Measurements from ENCODE around the gene PADI2. TPM values are rescaled to one million over a fixed set of nuclear protein-coding genes. Genes with fewer than 3 reads are reported as not detected.

The PADI2 gene
- total RNA-seq, 1 donor from 2014 or later, result 0.11 TPM

- intact Hi-C loops (cut with micrococcal nuclease), result no loop called here
Measured at GRCh38 chr1:17140279-17140678, 21.0 kb upstream of the PADI2 start.

DNA sequence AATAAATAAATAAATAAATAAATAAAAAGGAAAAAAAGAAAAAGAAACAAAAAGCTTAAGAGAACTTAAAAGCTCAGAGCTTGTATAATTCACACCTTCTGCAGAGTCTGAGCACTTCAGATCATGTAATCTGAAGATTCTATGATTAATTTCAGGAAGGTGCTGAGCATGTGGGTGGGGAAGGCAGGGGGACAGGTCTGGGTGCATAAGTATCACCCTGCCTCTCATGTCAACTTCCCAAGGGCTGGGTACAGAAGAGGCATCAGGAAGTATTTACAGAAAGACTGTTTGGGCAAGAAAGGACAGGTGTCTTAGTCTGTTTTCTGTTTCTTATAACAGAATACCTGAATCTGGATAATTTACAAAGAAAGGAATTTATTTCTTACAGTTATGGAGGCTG lies 20.4 kb upstream of the PADI2 start:
- intact Hi-C loops (cut with micrococcal nuclease), result no loop called here

- intact Hi-C loops (cut with micrococcal nuclease), result no loop called here
Measured at GRCh38 chr1:17137441-17137840, 18.2 kb upstream of the PADI2 start.

DNA sequence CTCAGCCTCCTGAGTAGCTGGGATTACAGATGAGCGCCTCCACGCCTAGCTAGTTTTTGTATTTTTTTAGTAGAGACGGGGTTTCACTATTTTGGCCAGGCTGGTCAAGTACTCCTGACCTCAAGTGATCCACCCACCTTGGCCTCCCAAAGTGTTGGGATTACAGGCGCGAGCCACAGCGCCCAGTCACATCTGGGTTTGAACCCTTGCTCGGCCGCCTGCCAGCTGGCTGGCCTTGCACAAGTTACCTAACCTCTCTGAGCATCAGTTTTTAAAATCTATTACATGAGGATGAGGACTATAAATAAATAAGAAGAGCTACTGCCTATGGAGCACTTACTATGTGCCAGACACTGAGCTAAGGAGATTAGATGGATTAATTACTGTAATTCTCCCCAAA lies 17.7 kb upstream of the PADI2 start:
- intact Hi-C loops (cut with micrococcal nuclease), result no loop called here

DNA sequence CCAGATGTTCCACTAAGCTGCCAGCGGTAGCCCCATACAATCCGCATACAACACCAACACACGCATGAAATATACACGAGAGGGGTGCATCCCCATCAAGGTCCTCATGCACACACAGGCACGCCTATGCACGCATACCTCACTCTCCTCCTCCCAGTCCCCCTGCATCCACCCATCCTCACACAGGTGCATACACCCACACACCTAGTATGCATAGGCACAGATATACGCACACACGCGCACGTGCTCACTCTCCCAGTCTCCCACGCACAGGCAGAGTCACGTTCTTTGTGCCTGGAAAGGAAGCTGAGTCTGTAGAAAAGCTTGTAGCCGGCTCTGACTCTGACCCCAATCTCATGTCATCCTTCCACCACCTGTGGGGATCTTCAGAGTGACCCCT lies 16.9 kb upstream of the PADI2 start:
- intact Hi-C loops (cut with micrococcal nuclease), result no loop called here

DNA sequence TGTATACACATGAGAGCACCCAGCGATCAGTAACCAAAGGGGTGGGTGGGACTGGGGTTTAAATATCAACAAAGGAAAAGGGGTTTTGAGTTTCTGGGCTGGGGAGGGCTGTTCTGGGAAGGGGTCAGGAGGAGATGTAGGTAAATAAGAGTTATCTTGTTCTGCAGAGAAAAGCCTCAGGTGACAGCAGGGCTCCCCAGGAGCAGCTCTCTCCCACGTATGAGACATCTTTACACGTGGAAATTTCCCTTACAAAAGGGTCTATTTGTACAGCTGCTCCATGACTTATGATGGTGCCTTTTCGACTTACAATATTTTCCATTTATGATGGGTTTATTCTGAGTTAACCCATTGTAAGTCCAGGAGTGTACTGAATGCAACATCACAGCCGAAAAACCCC lies 16.3 kb upstream of the PADI2 start:
- intact Hi-C loops (cut with micrococcal nuclease), result no loop called here

GRCh38 chr1:17134724-17135123 lies 15.5 kb upstream of the PADI2 start:
- intact Hi-C loops (cut with micrococcal nuclease), result no loop called here

- intact Hi-C loops (cut with micrococcal nuclease), result no loop called here
Measured at GRCh38 chr1:17134034-17134433, 14.8 kb upstream of the PADI2 start.

GRCh38 chr1:17130138-17130635 lies 10.9 kb upstream of the PADI2 start:
- intact Hi-C loops (cut with micrococcal nuclease), result no loop called here

DNA sequence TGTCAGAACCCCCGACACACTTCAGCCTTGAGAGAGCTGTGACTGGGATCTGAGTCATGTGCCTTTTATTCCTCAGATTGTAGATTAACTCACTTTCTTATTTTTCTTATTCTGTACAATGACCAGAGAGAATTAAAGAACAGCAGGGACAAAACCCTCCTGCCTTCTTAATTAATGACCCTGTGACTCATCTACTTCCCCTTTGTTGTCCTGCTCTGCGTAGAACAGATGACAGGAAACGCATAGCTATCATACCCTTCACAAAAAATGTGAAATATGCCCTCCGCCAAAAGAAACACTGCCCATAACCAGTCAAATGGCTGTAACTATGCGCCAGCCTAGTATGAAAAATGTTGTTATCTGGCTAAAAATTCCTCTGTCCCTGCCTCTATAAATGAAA lies 9.1 kb upstream of the PADI2 start:
- intact Hi-C loops (cut with micrococcal nuclease), result loop anchor here (5.0 kb wide), 1 partner anchor 94 kb away; no protein-coding TSS in a partner anchor

DNA sequence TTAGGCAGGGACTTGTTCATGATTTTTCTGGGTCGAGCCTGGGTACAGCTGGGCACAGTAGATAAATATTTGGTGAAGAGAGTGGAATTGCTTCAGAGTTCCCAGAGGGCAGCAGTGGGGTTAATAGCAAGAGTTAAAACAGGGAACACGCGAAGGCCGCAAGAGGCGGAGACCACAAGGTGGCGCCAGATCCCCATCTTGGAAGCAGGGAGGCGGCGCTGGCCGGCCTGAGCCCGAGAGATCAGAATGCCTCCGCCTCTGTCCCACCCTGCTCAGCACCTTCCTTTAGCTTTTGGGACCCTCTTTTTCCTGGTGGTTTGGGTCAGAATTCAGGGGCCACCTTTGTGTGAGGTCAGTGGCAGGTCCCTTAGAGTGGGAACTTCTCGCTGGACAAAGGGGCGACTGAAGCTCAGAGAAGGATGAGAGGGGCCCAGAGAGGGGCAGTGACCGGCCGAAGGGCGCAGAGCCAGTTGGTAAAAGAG lies 6.5 kb upstream of the PADI2 start:
- intact Hi-C loops (cut with micrococcal nuclease), result loop anchor here (1.0 to 5.0 kb wide), 2 partner anchors 97 to 112 kb away; no protein-coding TSS in a partner anchor

DNA sequence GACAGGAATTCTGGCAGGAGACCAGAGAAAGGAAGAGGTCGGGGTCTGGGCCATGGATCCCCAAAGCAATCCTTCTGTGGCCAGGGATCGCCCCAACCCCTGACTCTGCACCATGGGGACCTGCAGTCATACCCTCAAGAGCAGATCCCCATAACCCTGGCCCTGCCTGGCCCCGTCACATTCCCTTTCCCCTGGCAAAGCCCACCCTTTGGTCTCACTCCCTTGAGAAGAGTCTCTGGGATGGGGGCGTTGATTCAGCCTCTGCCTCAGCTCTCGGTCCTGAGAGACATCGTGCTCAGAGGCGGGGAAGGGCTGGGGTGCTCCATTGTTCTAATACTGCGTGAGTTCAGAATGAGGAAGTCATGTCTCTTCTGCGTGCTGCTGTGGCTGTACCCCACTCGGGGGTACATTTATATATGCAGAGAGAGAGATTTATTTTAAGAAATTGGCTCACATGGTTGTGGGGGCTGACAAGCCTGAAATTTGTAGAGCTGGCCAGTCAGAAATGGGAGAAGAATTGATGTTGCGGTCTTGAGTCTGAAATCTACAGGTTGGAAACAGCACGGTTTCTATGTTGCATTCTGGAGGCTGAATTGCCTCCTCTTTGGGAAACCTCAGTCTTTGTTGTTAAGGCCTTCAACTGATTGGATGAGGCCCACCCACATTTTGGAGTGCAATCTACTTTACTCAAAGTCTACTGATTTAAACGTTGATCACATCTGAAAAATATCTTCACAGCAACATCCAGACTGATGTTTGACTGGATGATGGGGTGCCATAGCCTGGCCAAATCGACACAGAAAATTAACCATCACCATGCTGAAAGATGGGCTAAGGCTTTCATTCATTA lies 4.2 kb upstream of the PADI2 start:
- intact Hi-C loops (cut with micrococcal nuclease), result no loop called here

GRCh38 chr1:17122521-17123164 lies 3.4 kb upstream of the PADI2 start:
- intact Hi-C loops (cut with micrococcal nuclease), result no loop called here

DNA sequence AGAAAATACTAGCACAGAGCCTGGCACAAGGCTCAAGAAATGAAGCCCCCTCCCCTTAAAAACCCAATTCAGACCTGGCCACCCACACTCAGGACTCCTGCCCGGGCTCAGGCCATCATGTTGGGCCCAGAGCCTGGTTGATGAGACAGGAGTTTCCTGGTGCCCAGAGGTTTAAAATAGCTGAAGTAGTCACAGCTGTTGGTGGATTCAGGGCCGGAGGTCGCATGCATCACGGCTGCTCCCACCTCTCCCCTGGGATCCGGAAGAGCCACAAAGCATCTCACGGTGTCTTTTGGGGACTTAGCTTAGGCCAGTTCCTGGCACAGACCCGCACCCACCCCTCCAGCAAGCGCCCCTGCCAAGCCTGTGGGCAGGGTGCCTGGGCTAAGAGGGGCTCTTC lies 2.6 kb upstream of the PADI2 start:
- intact Hi-C loops (cut with micrococcal nuclease), result no loop called here

DNA sequence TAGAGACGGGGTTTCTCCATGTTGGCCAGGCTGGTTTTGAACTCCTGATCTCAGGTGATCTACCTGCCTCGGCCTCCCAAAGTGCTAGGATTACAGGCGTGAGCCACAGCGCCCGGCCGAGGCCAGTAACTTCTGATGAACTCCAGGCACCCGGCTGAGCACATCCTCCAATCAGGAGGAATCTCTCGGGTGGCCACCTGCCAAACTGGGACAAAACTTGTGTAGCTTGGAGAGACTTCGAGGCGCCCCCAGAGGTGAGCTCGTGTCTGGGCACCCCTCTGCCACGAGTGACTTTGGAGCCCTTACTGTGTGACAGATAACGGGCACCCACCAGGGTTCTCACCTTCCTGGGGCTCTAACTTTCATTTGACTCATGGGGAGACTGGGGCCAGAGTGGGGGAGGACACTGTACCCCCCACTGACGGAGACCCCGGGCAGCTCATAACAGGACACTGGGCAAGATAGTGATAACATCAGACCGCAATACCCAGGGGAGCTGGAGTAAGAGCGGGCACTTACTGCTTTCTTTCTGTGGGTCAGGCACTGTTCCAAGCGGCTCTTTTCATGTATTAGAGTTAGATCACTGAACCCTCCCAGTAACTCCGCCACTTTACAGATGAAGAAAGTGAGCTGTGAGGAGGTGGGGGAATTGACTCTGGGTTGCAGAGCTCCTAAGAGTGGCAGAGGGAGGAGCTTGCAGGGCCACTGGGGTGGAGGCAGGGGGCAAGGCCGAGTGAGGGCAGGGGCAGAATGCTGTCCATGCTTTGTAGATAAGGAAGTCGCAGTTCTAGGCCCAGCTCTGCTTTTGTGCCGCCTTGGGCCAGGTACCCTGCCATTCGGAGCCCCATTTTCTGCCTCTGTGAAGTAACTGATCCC lies 1.9 kb upstream of the PADI2 start:
- intact Hi-C loops (cut with micrococcal nuclease), result no loop called here

GRCh38 chr1:17120481-17120877 lies 1.2 kb upstream of the PADI2 start:
- intact Hi-C loops (cut with micrococcal nuclease), result no loop called here

DNA sequence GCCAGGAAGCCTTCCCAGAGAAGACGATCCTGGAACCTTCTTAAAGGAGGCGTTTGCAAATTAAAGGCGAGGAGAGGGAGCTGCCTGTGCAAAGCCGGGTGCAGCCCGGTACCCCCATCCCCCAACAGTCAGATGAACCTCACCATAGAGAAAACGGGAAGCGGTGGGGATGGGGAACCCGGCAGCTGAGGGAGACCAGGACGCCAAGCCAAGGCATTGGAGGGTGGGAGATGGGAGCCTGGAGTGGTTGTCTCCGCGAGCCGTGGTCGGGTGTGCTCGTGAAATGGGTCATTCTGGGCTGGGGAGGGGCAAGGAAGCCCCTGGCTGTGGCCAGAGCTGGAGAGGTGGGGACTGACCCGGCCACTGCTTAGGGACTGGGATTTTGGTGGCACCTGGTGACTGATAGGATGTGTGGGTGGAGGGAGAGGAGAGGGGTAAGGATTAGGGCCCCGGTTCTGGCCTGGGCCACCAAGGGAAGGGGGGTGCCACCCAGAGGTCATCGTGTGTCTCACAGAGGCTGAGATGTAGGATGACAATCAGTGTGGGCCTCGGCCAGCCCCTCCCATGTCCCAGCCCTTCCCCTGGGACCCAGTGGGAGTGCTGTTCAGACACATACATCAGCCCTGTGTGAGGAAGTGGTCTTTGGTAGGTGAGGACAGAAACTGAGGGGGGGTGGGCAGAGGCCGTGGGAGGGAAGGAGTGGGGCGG lies 676 bp upstream of the PADI2 start:
- intact Hi-C loops (cut with micrococcal nuclease), result no loop called here

- intact Hi-C loops (cut with micrococcal nuclease), result no loop called here
Measured at GRCh38 chr1:17118706-17119075, 560 bp downstream of the PADI2 start.

GRCh38 chr1:17118268-17118667 lies 983 bp downstream of the PADI2 start:
- intact Hi-C loops (cut with micrococcal nuclease), result no loop called here

GRCh38 chr1:17117451-17118265 lies 1.6 kb downstream of the PADI2 start:
- intact Hi-C loops (cut with micrococcal nuclease), result no loop called here
